Measurements from ENCODE around the gene CAMK2B.

DNA sequence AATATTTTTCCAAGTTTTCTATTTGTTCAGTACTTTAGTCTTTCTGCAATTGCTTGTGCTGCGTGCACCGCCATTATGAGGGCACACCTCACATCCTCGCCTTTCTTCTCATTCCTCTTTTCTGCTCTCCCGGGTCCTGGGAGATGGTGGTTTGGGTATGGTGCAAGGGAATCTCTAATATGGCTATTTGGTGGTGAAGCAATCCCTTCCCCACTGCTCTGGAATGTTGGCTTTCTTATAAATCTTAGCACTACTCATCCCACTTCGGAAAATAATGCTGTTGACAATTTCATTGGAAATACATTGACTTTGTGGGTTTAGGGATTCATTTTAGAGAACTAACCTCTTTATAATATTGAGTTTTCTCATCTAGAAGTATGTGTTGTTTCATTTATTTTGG lies 134.2 kb downstream of the CAMK2B start:
- TF ChIP-seq, protein P1, sequence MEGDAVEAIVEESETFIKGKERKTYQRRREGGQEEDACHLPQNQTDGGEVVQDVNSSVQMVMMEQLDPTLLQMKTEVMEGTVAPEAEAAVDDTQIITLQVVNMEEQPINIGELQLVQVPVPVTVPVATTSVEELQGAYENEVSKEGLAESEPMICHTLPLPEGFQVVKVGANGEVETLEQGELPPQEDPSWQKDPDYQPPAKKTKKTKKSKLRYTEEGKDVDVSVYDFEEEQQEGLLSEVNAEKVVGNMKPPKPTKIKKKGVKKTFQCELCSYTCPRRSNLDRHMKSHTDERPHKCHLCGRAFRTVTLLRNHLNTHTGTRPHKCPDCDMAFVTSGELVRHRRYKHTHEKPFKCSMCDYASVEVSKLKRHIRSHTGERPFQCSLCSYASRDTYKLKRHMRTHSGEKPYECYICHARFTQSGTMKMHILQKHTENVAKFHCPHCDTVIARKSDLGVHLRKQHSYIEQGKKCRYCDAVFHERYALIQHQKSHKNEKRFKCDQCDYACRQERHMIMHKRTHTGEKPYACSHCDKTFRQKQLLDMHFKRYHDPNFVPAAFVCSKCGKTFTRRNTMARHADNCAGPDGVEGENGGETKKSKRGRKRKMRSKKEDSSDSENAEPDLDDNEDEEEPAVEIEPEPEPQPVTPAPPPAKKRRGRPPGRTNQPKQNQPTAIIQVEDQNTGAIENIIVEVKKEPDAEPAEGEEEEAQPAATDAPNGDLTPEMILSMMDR (optimal IDR thresholded peaks at IDR 0.05 in 1 of 3, IDR thresholded peaks at IDR 0.05 in 1 of 3, conservative IDR thresholded peaks at IDR 0.05 in 1 of 3; ENCODE audit: extremely low read depth in 1 of 3, insufficient read depth in 2 of 3, low read length in 3 of 3): no peak
- TF ChIP-seq EZH2 (IDR thresholded peaks at IDR 0.05; ENCODE audit: low read length): no peak
